SHP77 treated with DMSO at 0.1 percent for 48 hours (cell line): Measurements from ENCODE around the gene GAPVD1.
"Not testable (repeated sequence)": the region's sequence is repeated elsewhere in the genome, so short reads cannot be mapped to it uniquely, and the experiment has no call there.

Experiments
- DNase-seq: peaks from one replicate; lab custom pipeline; 2025; lab: John Stamatoyannopoulos, UW

The GAPVD1 gene, protein sequence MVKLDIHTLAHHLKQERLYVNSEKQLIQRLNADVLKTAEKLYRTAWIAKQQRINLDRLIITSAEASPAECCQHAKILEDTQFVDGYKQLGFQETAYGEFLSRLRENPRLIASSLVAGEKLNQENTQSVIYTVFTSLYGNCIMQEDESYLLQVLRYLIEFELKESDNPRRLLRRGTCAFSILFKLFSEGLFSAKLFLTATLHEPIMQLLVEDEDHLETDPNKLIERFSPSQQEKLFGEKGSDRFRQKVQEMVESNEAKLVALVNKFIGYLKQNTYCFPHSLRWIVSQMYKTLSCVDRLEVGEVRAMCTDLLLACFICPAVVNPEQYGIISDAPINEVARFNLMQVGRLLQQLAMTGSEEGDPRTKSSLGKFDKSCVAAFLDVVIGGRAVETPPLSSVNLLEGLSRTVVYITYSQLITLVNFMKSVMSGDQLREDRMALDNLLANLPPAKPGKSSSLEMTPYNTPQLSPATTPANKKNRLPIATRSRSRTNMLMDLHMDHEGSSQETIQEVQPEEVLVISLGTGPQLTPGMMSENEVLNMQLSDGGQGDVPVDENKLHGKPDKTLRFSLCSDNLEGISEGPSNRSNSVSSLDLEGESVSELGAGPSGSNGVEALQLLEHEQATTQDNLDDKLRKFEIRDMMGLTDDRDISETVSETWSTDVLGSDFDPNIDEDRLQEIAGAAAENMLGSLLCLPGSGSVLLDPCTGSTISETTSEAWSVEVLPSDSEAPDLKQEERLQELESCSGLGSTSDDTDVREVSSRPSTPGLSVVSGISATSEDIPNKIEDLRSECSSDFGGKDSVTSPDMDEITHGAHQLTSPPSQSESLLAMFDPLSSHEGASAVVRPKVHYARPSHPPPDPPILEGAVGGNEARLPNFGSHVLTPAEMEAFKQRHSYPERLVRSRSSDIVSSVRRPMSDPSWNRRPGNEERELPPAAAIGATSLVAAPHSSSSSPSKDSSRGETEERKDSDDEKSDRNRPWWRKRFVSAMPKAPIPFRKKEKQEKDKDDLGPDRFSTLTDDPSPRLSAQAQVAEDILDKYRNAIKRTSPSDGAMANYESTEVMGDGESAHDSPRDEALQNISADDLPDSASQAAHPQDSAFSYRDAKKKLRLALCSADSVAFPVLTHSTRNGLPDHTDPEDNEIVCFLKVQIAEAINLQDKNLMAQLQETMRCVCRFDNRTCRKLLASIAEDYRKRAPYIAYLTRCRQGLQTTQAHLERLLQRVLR (N-terminal part only)

DNA sequence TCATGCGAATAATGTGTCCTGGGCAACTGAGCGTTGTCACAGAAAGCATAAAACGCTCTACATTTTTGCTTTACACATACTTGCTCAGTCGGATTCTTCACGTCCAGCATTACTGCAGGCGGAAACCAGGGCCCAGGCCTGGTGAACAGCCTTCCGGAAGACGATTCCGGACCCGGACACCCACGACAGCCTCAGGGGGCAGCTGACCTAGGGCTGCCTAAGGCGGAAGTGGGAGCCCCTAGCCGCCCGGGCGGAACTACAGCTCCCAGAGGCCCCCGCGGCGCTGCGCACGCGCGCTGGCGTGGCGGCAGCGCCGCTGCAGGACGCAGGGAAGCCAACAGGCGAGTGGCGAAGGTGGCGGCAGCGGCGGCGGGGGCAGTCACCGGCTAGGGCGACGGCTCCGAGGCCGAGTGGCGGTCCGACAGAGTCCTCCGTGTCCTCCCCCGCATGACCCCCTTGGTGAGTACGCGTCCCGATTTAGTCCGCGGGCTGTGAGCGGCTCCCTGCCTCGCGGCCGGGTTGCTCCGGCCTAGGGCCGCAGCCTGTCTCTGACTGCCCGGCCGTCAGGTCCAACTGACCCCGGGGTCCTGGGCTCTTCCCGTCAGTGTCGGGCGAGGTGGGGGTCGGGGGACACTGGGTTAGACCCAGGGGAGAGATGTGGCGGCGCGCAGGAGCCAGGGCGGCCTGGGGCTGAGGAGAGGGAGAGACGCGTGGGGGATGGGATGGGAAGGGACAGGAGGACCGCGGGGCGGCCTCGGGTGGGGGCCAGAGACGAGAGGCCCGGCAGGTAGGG lies at the start of gene GAPVD1:
TSS of gene GAPVD1 (plus strand) at position 326 of the 793 bp plus-strand sequence. CDS start 37,096 bp downstream, outside the sequence.
- DNase-seq, result peak; percentile 90

DNA sequence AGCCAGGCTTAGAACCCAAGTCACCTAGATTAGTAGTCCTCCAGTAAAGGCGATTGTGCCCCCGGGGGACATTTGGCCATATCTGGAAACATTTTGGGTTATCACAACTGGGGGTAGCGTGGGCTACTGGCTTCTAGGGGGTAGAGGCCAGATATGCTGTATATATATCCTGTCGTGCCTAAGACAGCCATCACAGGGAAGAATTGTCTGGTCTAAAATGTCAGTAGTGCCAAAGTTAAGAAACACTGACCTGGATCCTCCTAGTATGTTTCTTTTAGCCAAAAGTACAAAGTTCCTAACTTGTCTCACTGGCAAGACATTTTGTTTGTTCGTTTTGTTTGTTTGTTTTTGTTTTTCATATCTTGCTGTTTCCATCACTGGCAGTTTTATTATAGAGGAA lies 47.4 kb upstream of the GAPVD1 start:
- DNase-seq, result no peak

DNA sequence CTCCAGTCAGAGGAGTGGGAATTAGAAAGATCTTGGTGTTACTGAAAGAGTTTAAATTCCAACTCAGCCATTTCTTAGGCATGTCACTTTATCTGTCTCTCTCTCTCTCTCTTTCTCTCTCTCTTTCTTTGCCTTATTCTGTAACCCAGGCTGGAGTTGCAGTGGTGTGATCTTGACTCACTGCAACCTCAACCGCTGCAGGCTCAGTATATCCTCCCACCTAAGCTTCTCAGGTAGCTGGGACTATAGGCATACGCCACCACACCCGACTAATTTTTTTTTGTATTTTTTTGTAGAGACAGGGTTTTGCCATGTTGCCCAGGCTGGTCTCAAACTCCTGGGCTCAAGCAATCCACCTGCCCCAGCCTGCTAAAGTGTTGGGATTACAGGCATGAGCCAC lies 43.0 kb upstream of the GAPVD1 start:
- DNase-seq, result no peak

DNA sequence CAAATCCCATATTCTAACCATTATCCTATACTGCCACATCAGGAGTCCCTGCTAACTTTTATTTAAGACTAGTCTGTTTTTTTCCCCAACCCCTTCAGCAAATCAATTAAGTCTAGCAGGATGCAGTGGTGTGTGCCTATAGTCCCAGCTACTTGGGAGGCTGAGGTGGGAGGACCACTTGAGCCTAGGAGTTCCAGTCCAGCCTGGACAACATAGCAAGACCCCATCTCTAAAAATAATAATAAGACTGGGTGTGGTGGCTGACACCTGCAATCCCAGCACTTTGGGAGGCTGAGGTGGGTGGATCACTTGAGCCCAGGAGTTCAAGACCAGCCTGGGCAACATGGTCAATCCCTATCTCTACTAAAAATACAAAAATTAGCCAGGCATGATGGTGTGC lies 36.8 kb upstream of the GAPVD1 start:
- not testable (repeated sequence) for DNase-seq

DNA sequence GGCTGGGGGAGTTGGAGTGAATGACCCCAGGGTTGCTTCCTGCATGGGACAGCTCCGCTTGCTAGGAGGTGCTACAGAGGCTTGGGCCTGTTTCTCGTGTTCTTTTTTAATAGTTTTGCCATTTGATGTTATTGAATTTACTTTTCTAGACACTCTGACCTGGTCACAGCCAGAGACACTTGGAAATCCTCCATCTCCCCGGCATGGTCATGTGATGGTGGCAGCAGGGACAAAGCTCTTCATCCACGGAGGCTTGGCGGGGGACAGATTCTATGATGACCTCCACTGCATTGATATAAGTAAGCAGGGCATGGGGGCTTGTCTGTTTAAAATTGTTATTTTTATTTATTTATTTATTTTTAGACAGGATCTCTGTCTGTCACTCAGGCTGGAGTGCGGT lies 33.9 kb upstream of the GAPVD1 start:
- DNase-seq, result no peak

DNA sequence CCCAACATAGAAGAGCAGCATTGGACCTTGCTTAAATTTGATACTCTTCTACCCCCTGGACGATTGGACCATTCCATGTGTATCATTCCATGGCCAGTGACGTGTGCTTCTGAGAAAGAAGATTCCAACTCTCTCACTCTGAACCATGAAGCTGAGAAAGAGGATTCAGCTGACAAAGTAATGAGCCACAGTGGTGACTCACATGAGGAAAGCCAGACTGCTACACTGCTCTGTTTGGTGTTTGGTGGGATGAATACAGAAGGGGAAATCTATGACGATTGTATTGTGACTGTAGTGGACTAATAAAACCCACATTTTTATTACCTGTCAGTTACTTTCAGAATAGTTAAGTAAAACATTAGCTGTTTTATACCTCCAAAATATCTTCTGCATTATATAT lies 27.9 kb upstream of the GAPVD1 start:
- no peak for DNase-seq

DNA sequence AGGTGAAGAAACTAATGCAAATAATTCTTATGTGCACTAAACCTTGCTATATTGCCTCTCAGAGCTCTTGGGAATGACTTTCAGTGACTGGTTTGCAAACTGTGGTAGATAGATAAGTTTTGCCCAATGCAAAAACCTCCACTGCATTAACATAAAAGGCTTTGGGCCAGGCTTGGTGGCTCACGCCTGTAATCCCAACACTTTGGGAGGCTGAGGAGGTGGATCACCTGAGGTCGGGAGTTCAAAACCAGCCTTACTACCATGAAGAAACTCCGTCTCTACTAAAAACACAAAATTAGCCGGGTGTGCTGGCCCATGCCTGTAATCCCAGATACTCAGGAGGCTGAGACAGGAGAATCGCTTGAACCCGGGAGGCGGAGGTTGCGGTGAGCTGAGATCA lies 27.5 kb upstream of the GAPVD1 start:
- DNase-seq, result not testable (repeated sequence)

DNA sequence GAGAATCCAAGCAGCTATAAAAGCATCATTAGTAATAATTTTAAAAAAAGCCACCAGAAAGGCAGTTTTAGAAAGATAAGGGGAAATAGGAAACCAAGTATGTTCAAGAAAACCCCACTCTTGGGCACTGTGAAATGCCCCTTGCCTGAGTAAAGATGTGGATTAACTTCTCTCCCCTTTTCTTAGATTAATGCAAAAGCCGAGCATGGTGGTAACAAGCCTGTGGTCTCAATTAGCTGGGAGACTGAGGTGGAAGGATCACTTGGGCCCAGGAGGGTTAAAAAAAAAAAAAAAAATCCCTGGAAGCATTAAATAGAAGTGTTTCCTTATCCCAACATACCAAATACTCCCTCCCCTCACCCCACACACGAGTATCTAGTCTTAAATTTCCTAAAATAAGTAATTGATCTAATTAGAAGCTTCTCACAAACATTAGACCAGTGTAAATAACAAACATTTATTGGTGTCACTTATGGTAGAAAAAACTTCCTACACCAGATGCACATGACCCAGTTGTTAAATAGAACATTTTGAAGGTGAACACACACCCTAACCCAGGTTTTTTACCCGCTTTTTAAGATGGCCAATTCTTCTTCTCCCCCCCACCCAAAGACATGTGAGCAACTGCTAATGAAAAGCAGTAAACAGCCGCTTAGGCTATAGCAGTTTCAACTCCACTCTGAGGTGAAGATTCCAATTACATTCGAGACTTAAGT lies 25.7 kb upstream of the GAPVD1 start:
- no peak for DNase-seq

DNA sequence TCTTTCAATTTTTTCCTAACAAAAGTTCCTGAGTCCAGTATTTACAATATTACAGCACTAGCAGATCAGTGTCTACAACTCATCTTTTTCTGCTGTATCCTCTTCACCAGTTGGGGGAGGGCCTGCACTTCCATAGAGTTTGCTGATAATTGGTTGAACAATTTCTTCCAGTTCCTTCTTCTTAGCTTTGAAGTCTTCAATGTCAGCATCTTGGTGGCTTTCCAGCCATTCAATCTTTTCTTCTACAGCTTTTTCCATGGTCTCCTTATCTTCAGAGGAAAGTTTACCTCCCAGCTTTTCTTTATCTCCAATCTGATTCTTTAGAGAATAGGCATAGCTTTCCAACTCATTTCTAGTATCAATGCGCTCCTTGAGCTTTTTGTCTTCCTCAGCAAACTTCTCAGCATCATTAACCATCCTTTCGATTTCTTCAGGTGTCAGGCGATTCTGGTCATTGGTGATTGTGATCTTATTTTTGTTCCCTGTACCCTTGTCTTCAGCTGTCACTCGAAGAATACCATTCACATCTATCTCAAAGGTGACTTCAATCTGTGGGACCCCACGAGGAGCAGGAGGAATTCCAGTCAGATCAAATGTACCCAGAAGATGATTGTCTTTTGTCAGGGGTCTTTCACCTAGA lies 25.0 kb upstream of the GAPVD1 start:
- DNase-seq, result not testable (repeated sequence)

DNA sequence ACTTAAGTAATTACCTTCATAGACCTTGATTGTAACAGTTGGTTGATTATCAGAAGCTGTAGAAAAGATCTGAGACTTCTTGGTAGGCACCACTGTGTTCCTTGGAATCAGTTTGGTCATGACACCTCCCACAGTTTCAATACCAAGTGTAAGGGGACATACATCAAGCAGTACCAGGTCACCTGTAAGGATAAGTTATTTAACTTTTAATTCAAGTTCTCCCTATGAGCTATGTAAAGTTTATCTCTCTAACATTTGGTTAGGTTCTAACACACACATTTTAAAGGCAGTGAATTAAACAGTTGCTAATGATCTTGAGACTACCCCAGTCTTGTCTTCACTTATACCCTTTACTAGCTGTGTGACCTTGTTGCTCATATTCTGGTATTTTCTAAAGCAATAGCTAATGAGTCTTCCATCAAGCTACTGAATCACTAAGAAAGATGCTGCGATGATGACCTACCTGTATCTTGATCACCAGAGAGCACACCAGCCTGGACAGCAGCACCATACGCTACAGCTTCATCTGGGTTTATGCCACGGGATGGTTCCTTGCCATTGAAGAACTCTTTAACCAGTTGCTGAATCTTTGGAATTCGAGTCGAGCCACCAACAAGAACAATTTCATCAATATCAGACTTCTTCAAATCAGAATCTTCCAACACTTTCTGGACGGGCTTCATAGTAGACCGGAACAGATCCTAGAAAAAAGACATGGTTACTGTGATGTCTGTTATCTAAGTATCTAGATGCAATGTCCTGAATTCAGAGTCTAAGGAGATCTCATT lies 23.3 kb upstream of the GAPVD1 start:
- DNase-seq, result no peak

DNA sequence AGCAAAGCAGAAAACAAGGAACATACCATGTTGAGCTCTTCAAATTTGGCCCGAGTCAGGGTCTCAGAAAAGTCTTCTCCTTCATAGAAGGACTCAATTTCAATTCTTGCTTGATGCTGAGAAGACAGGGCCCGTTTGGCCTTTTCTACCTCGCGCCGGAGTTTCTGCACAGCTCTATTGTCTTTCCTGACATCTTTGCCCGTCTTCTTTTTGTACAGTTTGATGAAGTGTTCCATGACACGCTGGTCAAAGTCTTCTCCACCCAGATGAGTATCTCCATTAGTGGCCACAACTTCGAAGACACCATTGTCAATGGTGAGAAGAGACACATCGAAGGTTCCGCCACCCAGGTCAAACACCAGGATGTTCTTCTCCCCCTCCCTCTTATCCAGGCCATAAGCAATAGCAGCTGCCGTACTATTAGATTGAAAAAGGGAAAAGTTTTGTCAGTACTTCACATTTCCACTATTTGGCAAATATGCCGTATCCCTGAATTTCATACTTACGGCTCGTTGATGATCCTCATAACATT lies 22.6 kb upstream of the GAPVD1 start:
- DNase-seq, result no peak

DNA sequence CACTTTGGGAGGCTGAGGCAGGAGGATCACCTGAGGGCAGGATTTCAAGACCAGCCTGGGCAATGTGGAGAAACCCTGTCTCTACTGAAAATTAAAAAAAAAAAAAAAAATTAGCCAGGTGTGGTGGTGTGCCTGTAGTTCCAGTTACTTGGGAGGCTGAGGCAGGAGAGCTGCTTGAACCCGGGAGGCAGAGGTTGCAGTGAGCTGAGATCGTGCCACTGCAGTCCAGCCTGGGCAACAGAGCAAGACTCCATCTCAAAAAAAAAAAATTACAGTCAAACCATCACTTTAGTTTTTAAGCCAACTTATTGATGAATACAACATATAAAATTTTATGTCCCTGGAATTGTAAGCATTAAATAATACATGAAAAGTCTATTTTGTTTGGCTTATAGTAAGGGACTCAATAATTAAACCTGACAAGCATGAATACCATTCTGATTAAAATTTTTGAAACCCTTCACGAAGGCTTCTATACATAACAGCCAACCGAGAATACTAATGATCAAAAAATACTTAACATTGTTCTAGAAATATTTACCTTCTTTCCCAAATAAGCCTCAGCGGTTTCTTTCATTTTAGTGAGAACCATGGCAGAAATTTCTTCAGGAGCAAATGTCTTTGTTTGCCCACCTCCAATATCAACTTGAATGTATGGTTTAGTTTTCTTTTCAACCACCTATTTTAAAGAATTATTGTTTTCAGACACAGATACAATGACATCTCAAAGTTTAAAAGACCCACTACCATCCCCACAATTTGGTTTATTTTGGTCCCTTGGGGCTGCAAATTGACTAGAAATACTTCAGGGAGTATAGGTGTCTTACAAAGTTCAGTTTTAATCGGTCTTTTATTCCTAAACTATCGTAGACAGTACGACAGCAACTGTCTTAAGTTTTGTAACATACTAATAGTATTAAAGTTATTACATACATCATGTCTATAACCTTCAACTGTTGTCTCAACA lies 21.7 kb upstream of the GAPVD1 start:
- no peak for DNase-seq

DNA sequence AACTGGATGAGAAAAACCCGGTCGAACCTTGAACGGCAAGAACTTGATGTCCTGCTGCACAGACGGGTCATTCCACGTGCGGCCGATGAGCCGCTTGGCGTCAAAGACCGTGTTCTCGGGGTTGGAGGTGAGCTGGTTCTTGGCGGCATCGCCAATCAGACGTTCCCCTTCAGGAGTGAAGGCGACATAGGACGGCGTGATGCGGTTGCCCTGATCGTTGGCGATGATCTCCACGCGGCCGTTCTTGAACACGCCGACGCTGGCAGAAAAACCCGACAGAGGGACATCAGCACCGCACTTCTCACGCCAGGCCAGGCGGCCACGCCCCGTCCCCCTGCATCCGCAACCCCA lies 21.0 kb upstream of the GAPVD1 start:
- no peak for DNase-seq

DNA sequence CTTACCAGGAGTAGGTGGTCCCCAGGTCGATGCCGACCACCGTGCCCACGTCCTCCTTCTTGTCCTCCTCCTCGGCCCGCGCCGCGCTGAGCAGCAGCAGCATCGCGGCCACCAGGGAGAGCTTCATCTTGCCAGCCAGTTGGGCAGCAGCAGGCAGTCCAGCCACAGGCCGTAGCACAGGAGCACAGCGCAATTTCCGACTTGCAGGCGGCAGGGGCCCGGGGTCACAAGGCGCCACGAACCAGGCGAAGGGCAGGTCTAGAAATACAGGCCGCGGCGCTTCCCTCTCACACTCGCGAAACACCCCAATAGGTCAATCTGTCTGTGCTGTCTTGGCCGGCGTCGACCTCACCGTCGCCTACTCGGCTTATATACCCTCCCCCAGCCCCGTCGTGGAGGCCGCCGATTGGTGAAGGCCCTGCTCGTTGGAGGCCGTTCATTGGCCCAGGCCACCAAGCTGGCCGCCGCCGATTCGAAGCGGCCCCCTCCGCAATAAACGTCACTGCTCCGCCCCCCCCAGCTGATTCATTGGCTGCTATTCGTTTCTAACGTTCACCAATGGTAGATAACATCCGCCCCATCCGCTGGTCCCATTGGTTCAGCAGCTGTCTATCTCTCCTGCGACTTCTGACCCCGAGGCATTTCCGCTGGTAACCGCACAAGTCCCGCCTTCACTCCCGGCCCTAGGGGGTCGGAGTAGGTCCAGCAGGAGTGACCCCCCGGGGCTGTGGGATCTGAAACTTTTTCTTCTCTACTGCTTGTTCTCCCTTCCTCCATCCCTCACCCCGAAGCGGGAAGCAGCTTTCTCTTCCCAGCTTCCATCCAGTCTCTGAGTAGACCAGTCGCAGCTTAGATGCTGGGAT lies 20.4 kb upstream of the GAPVD1 start, which contains the start of gene HSPA5:
TSS of gene HSPA5 (minus strand) at position 344 of the 863 bp plus-strand sequence. CDS start at position 127, 217 bp downstream.
- DNase-seq, result peak; percentile 97

DNA sequence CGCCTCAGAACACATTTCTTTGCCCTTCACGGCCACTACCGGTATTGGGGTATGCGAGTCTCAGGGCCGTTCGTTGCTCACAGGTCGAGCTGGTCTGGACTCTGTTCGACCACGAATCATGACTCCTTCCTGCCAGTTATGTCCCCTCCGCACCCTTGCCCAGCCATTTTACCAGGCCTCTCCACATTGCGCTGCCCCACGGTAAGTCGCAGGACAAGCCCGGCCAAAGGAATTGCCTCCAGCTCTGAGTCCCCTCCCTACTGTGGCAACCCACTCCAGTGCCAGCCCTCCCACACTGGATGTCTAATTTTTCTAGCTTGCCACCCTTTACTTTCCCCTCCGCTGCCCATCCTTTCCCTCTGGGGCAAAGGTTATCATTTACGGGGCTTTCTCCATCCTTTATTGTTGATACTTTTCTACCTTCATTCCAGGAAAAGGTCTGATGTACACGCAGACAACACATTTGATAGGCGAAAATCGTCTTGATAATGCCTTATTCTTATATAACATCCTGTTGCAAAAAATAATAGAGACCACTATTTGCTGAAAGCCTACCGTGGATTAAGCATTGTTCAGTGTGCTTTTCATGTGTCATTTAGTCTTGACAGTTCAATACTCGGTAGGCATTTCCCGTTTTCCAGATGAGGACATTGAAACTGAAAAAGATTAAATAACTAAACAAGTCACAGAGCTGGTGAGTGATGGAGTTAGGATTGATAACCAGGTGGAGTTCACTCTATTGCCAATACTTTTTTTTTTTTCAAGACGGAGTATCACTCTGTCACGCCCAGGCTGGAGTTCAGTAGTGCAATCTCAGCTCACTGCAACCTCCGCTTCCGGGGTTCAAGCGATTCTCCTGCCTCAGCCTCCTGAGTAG lies 19.5 kb upstream of the GAPVD1 start:
- DNase-seq, result no peak

DNA sequence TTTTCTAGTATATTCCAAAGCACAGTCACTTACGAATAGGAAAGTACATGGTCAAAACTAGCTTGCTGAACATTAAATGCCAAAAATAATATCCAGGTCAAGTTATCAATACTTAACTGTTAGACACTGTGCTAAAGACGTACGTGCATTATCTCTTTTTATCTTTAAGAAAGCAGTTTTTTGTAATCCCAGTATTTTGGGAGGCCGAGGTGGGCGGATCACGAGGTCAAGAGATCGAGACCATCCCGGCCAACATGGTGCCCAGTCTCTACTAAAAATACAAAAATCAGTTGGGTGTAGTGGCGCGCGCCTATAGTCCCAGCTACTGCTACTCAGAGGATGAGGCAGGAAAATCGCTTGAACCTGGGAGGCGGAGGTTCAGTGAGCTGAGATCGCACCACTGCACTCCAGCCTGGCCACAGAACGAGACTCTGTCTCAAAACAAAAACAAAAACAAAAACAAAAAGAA lies 17.8 kb upstream of the GAPVD1 start:
- no peak for DNase-seq
